ENCODE measurements around the gene CFL1.

CFL1 gene

GRCh38 chr11:65817835-65818680, 39.9 kb downstream of the CFL1 start:
- H3K9me3 ChIP-seq (replicated peaks; ENCODE audit: insufficient read depth, low read length), result no peaks in the 10 kb centered on the region
- H4K20me1 ChIP-seq (ENCODE audit: insufficient read depth, low read length), result no peaks in the 10 kb centered on the region
- H3K36me3 ChIP-seq (replicated peaks; ENCODE audit: insufficient read depth, low read length), result no peaks in the 10 kb centered on the region
- H3F3A ChIP-seq (ENCODE audit: insufficient read depth, low read length), result peaks cover 4% of the 10 kb centered on the region
- H3K27ac ChIP-seq (ENCODE audit: low read length), result peak overlapping the region; percentile 45; the same call in 1 of the 2 replicates
- no peaks in the 10 kb centered on the region for H3K79me2 ChIP-seq (ENCODE audit: low read length)
- 0 out of 2 replicates have a peak, but pooled peaks cover 8% of the 10 kb centered on the region for H3K4me1 ChIP-seq (ENCODE audit: low read length)
- H3K4me2 ChIP-seq (ENCODE audit: low read depth, low read length), result peak overlapping the region; percentile 69
- H2AFZ ChIP-seq (ENCODE audit: low read length), result peak overlapping the region; percentile 46
- no peaks in the 10 kb centered on the region for H3K9me2 ChIP-seq (replicated peaks; ENCODE audit: insufficient read depth, low read length)
- DNase-seq, result peak; percentile 88
- no peaks in the 10 kb centered on the region for H3K27me3 ChIP-seq (replicated peaks; ENCODE audit: insufficient read depth, low read length)
- H3K4me3 ChIP-seq (ENCODE audit: low read length), result peak overlapping the region; percentile 51
- H3K9ac ChIP-seq (ENCODE audit: low read length), result peak overlapping the region; percentile 34; the same call in 1 of the 2 replicates
- TF ChIP-seq EZH2 (optimal IDR thresholded peaks at IDR 0.05; ENCODE audit: low read depth, low read length) (no peak), CTCF (IDR thresholded peaks at IDR 0.05; ENCODE audit: low read length) (peak; percentile 94), EZH2phosphoT487 (IDR thresholded peaks at IDR 0.05; ENCODE audit: low read length) (no peak)

GRCh38 chr11:65817312-65817834, 40.6 kb downstream of the CFL1 start:
- H3K4me2 ChIP-seq (ENCODE audit: low read depth, low read length), result peak overlapping the region; percentile 69
- H2AFZ ChIP-seq (ENCODE audit: low read length), result peak overlapping the region; percentile 46; the same call in 1 of the 2 replicates
- H3K4me1 ChIP-seq (ENCODE audit: low read length), result 0 out of 2 replicates have a peak, but pooled peaks cover 8% of the 10 kb centered on the region
- no peak for DNase-seq
- no peaks in the 10 kb centered on the region for H3K79me2 ChIP-seq (ENCODE audit: low read length)
- TF ChIP-seq EZH2phosphoT487 (IDR thresholded peaks at IDR 0.05; ENCODE audit: low read length) (no peak), CTCF (IDR thresholded peaks at IDR 0.05; ENCODE audit: low read length) (no peak), EZH2 (optimal IDR thresholded peaks at IDR 0.05; ENCODE audit: low read depth, low read length) (no peak)
- H3K27me3 ChIP-seq (replicated peaks; ENCODE audit: insufficient read depth, low read length), result no peaks in the 10 kb centered on the region
- H3F3A ChIP-seq (ENCODE audit: insufficient read depth, low read length), result peaks cover 4% of the 10 kb centered on the region
- no peaks in the 10 kb centered on the region for H3K36me3 ChIP-seq (replicated peaks; ENCODE audit: insufficient read depth, low read length)
- no peaks in the 10 kb centered on the region for H4K20me1 ChIP-seq (ENCODE audit: insufficient read depth, low read length)
- peak overlapping the region; percentile 51 for H3K4me3 ChIP-seq (ENCODE audit: low read length)
- H3K9me3 ChIP-seq (replicated peaks; ENCODE audit: insufficient read depth, low read length), result no peaks in the 10 kb centered on the region
- H3K27ac ChIP-seq (ENCODE audit: low read length), result peak overlapping the region; percentile 45; the same call in 1 of the 2 replicates
- H3K9me2 ChIP-seq (replicated peaks; ENCODE audit: insufficient read depth, low read length), result no peaks in the 10 kb centered on the region
- peak overlapping the region; percentile 34; the same call in 1 of the 2 replicates for H3K9ac ChIP-seq (ENCODE audit: low read length)

- H3K9me2 ChIP-seq (replicated peaks; ENCODE audit: insufficient read depth, low read length), result no peaks in the 10 kb centered on the region
- no peaks in the 10 kb centered on the region for H3K79me2 ChIP-seq (ENCODE audit: low read length)
- no peak overlapping the region for H3K4me3 ChIP-seq (ENCODE audit: low read length)
- no peak for TF ChIP-seq CTCF (IDR thresholded peaks at IDR 0.05; ENCODE audit: low read length)
- no peak for TF ChIP-seq EZH2 (optimal IDR thresholded peaks at IDR 0.05; ENCODE audit: low read depth, low read length)
- TF ChIP-seq EZH2phosphoT487 (IDR thresholded peaks at IDR 0.05; ENCODE audit: low read length), result no peak
- no peaks in the 10 kb centered on the region for H3K27me3 ChIP-seq (replicated peaks; ENCODE audit: insufficient read depth, low read length)
- H3K4me1 ChIP-seq (ENCODE audit: low read length), result 0 out of 2 replicates have a peak, but pooled peaks cover 8% of the 10 kb centered on the region
- no peak overlapping the region for H3K27ac ChIP-seq (ENCODE audit: low read length)
- no peaks in the 10 kb centered on the region for H3K36me3 ChIP-seq (replicated peaks; ENCODE audit: insufficient read depth, low read length)
- H3K9ac ChIP-seq (ENCODE audit: low read length), result no peak overlapping the region
- DNase-seq, result no peak
- no peak overlapping the region for H3K4me2 ChIP-seq (ENCODE audit: low read depth, low read length)
- peaks cover 4% of the 10 kb centered on the region for H3F3A ChIP-seq (ENCODE audit: insufficient read depth, low read length)
- H2AFZ ChIP-seq (ENCODE audit: low read length), result no peak overlapping the region
- no peaks in the 10 kb centered on the region for H3K9me3 ChIP-seq (replicated peaks; ENCODE audit: insufficient read depth, low read length)
- H4K20me1 ChIP-seq (ENCODE audit: insufficient read depth, low read length), result no peaks in the 10 kb centered on the region
Observed at GRCh38 chr11:65816696-65817095, 41.3 kb downstream of the CFL1 start.

Measured in MM.1S (cell line).